ENCODE results near the gene SHLD1.

DNA sequence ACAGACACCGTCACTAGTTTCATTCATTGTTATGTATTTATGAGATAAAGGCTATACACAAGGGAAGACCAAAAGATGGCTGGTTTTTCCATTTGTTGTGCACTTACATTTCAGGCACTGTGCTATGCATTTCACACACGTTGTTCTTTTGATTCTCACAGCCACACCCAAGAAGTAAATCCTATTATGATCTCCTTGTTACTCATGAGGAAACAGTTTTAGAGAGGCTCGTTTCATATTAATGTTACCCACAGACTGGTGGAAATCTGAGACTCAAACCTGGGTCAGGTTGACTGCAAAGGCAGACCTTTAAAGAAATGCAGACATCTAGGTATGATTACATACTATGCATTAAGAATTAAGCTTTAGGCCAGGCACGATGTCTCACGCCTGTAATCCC, 34.9 kb downstream of the SHLD1 start:
- TF ChIP-seq, protein P1, sequence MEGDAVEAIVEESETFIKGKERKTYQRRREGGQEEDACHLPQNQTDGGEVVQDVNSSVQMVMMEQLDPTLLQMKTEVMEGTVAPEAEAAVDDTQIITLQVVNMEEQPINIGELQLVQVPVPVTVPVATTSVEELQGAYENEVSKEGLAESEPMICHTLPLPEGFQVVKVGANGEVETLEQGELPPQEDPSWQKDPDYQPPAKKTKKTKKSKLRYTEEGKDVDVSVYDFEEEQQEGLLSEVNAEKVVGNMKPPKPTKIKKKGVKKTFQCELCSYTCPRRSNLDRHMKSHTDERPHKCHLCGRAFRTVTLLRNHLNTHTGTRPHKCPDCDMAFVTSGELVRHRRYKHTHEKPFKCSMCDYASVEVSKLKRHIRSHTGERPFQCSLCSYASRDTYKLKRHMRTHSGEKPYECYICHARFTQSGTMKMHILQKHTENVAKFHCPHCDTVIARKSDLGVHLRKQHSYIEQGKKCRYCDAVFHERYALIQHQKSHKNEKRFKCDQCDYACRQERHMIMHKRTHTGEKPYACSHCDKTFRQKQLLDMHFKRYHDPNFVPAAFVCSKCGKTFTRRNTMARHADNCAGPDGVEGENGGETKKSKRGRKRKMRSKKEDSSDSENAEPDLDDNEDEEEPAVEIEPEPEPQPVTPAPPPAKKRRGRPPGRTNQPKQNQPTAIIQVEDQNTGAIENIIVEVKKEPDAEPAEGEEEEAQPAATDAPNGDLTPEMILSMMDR (IDR thresholded peaks at IDR 0.05): no peak
- TF ChIP-seq POLR2A (IDR thresholded peaks at IDR 0.05): no peak
